DOHH2 (cell line): ENCODE results near the gene NME1.

Source experiments
- EZH2phosphoT487 ChIP-seq: fragments of 200-600 bp; sonication (generic); IDR thresholded peaks from 2 replicates; pipeline ENCODE4 v1.6.1; 2017; ENCODE audit warnings: borderline replicate concordance, mild to moderate bottlenecking, antibody characterized with exemption, low read length, moderate library complexity, mixed read lengths
- TF ChIP-seq, protein P1 (sequence below): fragments of 200-600 bp; sonication (generic); IDR thresholded peaks from one replicate; pipeline ENCODE4 v1.5.1; 2014; ENCODE audit warnings: antibody characterized with exemption, mild to moderate bottlenecking, low read depth, low read length; ENCODE audit not compliant: poor library complexity, severe bottlenecking

DNA sequence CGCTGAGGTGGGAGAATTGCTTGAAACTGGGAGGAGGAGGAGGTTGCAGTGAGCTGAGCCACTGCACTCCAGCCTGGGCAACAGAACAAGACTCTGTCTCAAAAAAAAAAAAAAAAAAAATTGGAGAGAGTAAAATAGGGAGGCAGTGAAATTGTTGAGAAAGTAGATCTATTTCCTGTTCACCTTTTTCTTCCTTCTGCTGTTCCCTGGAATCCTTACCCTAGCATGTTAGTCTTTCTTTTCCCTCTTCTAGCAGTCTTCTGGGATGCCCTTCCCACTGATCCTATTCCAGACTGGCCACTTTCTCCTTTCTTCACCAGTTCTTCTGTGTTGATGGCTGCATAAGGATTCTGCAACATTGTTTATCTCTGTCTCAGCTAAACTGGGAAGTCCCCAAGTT is 16.0 kb downstream of the NME1 start:
- TF ChIP-seq, protein P1, sequence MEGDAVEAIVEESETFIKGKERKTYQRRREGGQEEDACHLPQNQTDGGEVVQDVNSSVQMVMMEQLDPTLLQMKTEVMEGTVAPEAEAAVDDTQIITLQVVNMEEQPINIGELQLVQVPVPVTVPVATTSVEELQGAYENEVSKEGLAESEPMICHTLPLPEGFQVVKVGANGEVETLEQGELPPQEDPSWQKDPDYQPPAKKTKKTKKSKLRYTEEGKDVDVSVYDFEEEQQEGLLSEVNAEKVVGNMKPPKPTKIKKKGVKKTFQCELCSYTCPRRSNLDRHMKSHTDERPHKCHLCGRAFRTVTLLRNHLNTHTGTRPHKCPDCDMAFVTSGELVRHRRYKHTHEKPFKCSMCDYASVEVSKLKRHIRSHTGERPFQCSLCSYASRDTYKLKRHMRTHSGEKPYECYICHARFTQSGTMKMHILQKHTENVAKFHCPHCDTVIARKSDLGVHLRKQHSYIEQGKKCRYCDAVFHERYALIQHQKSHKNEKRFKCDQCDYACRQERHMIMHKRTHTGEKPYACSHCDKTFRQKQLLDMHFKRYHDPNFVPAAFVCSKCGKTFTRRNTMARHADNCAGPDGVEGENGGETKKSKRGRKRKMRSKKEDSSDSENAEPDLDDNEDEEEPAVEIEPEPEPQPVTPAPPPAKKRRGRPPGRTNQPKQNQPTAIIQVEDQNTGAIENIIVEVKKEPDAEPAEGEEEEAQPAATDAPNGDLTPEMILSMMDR: no peak
- TF ChIP-seq EZH2phosphoT487: no peak
